ENCODE data around the gene CNTN1.

Gene CNTN1

GRCh38 chr12:40825156-40825555 is 132.9 kb downstream of the CNTN1 start:
- DNase-seq (ENCODE audit: low read depth), result peak; percentile 7
- no peak overlapping the region for H3K4me3 ChIP-seq (ENCODE audit: low read length)
- TF ChIP-seq CTCF (conservative IDR thresholded peaks at IDR 0.05; ENCODE audit: low read depth, low read length), result no peak

GRCh38 chr12:40827683-40828592 is 135.7 kb downstream of the CNTN1 start:
- H3K4me3 ChIP-seq (ENCODE audit: low read length), result no peak overlapping the region
- TF ChIP-seq CTCF (conservative IDR thresholded peaks at IDR 0.05; ENCODE audit: low read depth, low read length), result no peak
- no peak for DNase-seq (ENCODE audit: low read depth)

- TF ChIP-seq CTCF (conservative IDR thresholded peaks at IDR 0.05; ENCODE audit: low read depth, low read length), result no peak
- H3K4me3 ChIP-seq (ENCODE audit: low read length), result no peak overlapping the region
- DNase-seq (ENCODE audit: low read depth), result no peak
Observed at GRCh38 chr12:40828593-40828990, 136.4 kb downstream of the CNTN1 start.

GRCh38 chr12:40829738-40830144 is 137.5 kb downstream of the CNTN1 start:
- DNase-seq (ENCODE audit: low read depth), result peak; percentile 55
- no peak overlapping the region for H3K4me3 ChIP-seq (ENCODE audit: low read length)
- no peak for TF ChIP-seq CTCF (conservative IDR thresholded peaks at IDR 0.05; ENCODE audit: low read depth, low read length)

GRCh38 chr12:40831916-40832315 is 139.7 kb downstream of the CNTN1 start:
- no peak for TF ChIP-seq CTCF (conservative IDR thresholded peaks at IDR 0.05; ENCODE audit: low read depth, low read length)
- no peak for DNase-seq (ENCODE audit: low read depth)
- no peak overlapping the region for H3K4me3 ChIP-seq (ENCODE audit: low read length)

- no peak for TF ChIP-seq CTCF (conservative IDR thresholded peaks at IDR 0.05; ENCODE audit: low read depth, low read length)
- H3K4me3 ChIP-seq (ENCODE audit: low read length), result no peak overlapping the region
- no peak for DNase-seq (ENCODE audit: low read depth)
Observed at GRCh38 chr12:40832668-40833067, 140.4 kb downstream of the CNTN1 start.

- DNase-seq (ENCODE audit: low read depth), result no peak
- no peak overlapping the region for H3K4me3 ChIP-seq (ENCODE audit: low read length)
- no peak for TF ChIP-seq CTCF (conservative IDR thresholded peaks at IDR 0.05; ENCODE audit: low read depth, low read length)
Observed at GRCh38 chr12:40833818-40834217, 141.6 kb downstream of the CNTN1 start.

Data from retinal pigment epithelial cell (primary cell).